Effector memory CD4-positive, alpha-beta T cell (primary cell): Measurements from ENCODE around the gene PHKA1.
"Not testable (repeated sequence)": the region's sequence is repeated elsewhere in the genome, so short reads cannot be mapped to it uniquely, and the experiment has no call there.

Experiments used
- DNase-seq, 3 donors: peaks; one replicate each; pipeline ENCODE4 v3.0.0-alpha.2; 2020
- H3K27ac ChIP-seq: 2 replicates; pipeline ENCODE4 v1.7.0; 2013; ENCODE audit warnings: mild to moderate bottlenecking, low read length, moderate library complexity; ENCODE audit not compliant: insufficient read depth, poor library complexity, severe bottlenecking
- H3K27me3 ChIP-seq: replicated peaks from 2 replicates; pipeline ENCODE4 v1.7.0; 2013; ENCODE audit warnings: mild to moderate bottlenecking, low read length; ENCODE audit not compliant: insufficient read depth, control insufficient read depth, poor library complexity, severe bottlenecking
- H3K36me3 ChIP-seq: 2 replicates; pipeline ENCODE4 v1.7.0; 2013; ENCODE audit warnings: mild to moderate bottlenecking, low read length, moderate library complexity; ENCODE audit not compliant: control insufficient read depth, insufficient read depth
- H3K4me1 ChIP-seq: 2 replicates; pipeline ENCODE4 v1.7.0; 2013; ENCODE audit warnings: low read length, mild to moderate bottlenecking; ENCODE audit not compliant: control insufficient read depth, insufficient read depth, poor library complexity, severe bottlenecking
- H3K4me3 ChIP-seq: 2 replicates; pipeline ENCODE4 v1.7.0; 2013; ENCODE audit warnings: low read length, low read depth, mild to moderate bottlenecking; ENCODE audit not compliant: insufficient read depth, poor library complexity, severe bottlenecking
- H3K9me3 ChIP-seq: 2 replicates; pipeline ENCODE4 v1.7.0; 2013; ENCODE audit warnings: mild to moderate bottlenecking, low read length, moderate library complexity; ENCODE audit not compliant: control insufficient read depth

Gene PHKA1

GRCh38 chrX:72591038-72591437 lies 123.1 kb downstream of the PHKA1 start:
- not testable (repeated sequence) for H3K4me1 ChIP-seq, H3K27ac ChIP-seq, H3K9me3 ChIP-seq, DNase-seq, H3K27me3 ChIP-seq, H3K4me3 ChIP-seq, H3K36me3 ChIP-seq

DNA sequence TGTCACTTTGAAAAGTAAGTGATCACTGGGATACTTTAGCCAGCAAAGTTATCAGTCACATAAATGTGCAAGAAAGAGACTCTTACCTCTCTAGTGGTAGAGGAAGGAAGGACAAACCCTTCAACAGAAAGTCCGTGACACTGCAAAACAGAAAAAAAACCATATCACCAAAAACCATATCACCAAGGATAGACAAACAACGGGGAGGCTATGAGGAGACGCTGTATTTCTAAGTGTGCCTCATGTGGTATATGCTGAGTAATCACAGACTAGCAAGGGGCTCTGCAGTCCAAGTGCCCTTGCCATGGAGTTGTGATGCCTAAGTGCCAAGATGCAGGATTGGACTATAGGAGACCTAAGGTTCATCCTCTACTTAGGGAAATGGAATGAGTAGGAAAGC lies 129.9 kb downstream of the PHKA1 start:
- H3K9me3 ChIP-seq = no peaks in the 10 kb centered on the region
- no peak for DNase-seq
- no peak overlapping the region for H3K4me3 ChIP-seq
- no peaks in the 10 kb centered on the region for H3K27me3 ChIP-seq
- H3K36me3 ChIP-seq = no peaks in the 10 kb centered on the region
- no peak overlapping the region for H3K27ac ChIP-seq
- no peaks in the 10 kb centered on the region for H3K4me1 ChIP-seq

- no peaks in the 10 kb centered on the region for H3K9me3 ChIP-seq
- no peak overlapping the region for H3K27ac ChIP-seq
- no peaks in the 10 kb centered on the region for H3K27me3 ChIP-seq
- H3K4me3 ChIP-seq = no peak overlapping the region
- H3K36me3 ChIP-seq = no peaks in the 10 kb centered on the region
- no peak for DNase-seq
- no peaks in the 10 kb centered on the region for H3K4me1 ChIP-seq
Observed at GRCh38 chrX:72576141-72576894, 137.8 kb downstream of the PHKA1 start.

DNA sequence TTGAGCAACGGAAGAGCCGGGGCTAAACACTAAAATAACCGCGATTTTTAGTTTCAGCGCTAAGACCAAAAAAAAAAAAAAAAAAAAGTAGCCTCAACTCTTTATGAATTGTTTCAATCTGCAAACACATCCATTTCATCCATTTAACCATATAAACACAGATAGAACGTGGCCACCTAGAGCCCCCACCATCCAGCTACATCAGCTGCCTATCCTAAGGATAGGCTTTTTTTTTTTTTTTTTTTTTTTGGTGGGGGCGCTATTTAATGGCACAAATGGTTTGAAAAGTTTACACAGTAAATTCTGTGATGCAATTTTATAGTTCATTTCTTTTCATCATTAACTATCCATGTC lies 141.0 kb downstream of the PHKA1 start:
- H3K4me1 ChIP-seq = no peaks in the 10 kb centered on the region
- H3K4me3 ChIP-seq = peak overlapping the region; percentile 71
- no peaks in the 10 kb centered on the region for H3K36me3 ChIP-seq
- H3K27me3 ChIP-seq = no peaks in the 10 kb centered on the region
- H3K9me3 ChIP-seq = no peaks in the 10 kb centered on the region
- H3K27ac ChIP-seq = no peak overlapping the region
- DNase-seq = no peak

- Histone ChIP-seq H3K27me3 (no peaks in the 10 kb centered on the region), H3K27ac (no peak within 1 kb of the TSS), H3K36me3 (peaks cover 4% of the 10 kb centered on the region), H3K4me3 (peak within 1 kb of the TSS; percentile 71), H3K9me3 (no peaks in the 10 kb centered on the region), H3K4me1 (no peaks in the 10 kb centered on the region)
- DNase-seq = no peak
Observed at GRCh38 chrX:72572248-72573157, 141.6 kb downstream of the PHKA1 start, which contains the start of gene HDAC8. Gene HDAC8 (minus strand): TSS chrX:72572843. CDS start chrX:72572761, 82 bp downstream.

DNA sequence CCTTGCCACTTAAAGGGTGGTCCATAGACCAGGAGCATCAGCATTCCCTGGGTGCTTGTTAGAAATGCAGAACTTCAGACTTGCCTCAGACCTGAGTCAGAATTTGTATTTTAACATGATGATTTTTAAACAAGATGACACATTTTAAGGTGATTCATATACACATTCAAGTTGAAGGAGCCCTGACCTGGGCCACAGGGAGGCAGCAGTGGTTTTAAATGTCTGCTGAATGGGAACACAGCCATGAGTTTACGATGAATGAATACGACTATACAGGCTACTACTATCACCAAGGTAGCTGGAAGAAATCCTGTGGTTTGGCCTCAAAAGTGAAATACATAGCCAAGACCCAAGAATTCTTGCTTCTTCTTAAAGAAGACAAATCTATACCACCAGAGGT lies 144.3 kb downstream of the PHKA1 start:
- H3K27ac ChIP-seq = no peak overlapping the region

DNA sequence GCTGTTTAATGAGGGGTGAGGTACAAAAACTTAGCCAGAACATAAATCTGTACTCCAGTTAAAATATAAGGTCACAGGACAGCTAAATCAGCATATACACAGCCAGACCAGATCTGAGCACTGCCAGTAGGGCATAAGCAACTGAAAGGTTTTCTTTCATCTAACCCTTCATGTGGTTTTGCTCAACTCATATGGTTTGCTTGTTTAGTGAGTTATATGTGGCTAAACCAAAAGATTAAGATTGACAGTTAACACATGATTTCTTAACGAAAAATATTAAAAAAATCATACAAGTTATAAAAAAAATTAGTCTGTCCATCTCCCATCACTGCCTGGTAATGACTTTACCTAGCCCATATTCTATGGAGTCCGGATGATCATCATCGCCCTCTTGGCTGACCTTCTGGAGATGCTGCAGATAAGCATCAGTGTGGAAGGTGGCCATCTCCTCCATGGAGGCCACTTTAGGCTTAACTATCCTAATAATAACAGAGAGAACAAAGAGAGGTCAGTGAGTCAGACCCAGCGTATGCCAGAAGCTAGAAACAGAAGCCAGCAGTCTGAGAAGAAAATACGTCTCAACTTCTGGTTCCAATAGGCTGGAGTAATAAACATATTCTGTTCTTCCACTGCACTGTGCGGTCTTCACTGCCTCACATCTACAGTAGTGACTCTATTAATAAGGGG lies 145.6 kb downstream of the PHKA1 start:
- Histone ChIP-seq H3K36me3 (peaks cover 4% of the 10 kb centered on the region), H3K4me3 (no peak overlapping the region), H3K4me1 (no peaks in the 10 kb centered on the region), H3K27me3 (no peaks in the 10 kb centered on the region), H3K27ac (no peak overlapping the region), H3K9me3 (no peaks in the 10 kb centered on the region)
- DNase-seq = no peak

More for the DNA sequence above, 144.3 kb downstream of the PHKA1 start:
- Histone ChIP-seq H3K4me1 (no peaks in the 10 kb centered on the region), H3K9me3 (no peaks in the 10 kb centered on the region), H3K27me3 (no peaks in the 10 kb centered on the region), H3K36me3 (peaks cover 4% of the 10 kb centered on the region), H3K4me3 (no peak overlapping the region)
- DNase-seq = no peak

GRCh38 chrX:72566448-72566847 lies 147.7 kb downstream of the PHKA1 start:
- no peak for DNase-seq
- no peak overlapping the region for H3K4me3 ChIP-seq
- no peaks in the 10 kb centered on the region for H3K4me1 ChIP-seq
- H3K9me3 ChIP-seq = no peaks in the 10 kb centered on the region
- H3K27me3 ChIP-seq = no peaks in the 10 kb centered on the region
- H3K27ac ChIP-seq = no peak overlapping the region
- peaks cover 4% of the 10 kb centered on the region for H3K36me3 ChIP-seq

DNA sequence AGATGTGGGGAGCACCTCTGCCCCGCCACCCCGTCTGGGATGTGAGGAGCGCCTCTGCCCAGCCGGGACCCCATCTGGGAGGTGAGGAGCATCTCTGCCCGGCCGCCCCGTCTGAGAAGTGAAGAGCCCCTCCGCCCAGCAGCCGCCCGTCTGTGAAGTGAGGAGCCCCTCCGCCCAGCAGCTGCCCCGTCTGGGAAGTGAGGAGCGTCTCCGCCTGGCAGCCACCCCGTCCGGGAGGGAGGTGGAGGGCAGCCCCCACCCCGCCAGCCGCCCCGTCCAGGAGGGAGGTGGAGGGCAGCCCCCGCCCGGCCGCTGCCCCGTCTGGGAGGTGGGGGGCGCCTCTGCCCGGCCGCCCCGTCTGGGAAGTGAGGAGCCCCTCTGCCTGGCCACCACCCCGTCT lies 154.5 kb downstream of the PHKA1 start:
- DNase-seq, H3K4me1 ChIP-seq, H3K27me3 ChIP-seq, H3K27ac ChIP-seq, H3K36me3 ChIP-seq, H3K4me3 ChIP-seq, H3K9me3 ChIP-seq: not testable (repeated sequence)
